Tibial nerve (tissue), 4 donors: ENCODE measurements around the gene ESCO1. TPM values are rescaled to one million over a fixed set of nuclear protein-coding genes. Genes with fewer than 3 reads are reported as not detected.

Experiments
- DNase-seq, 2 donors: peaks; one replicate each; pipeline ENCODE4 v3.0.0-alpha.2; 2019; ENCODE audit warnings: low spot score in 2 of 2
- H3K27ac ChIP-seq, 4 donors: fragments of 200-600 bp; sonication (generic) in 3 of 4; one replicate each; pipeline ENCODE4 v1.5.1; 2017 to 2019; ENCODE audit warnings: mild to moderate bottlenecking in 1 of 4
- H3K27me3 ChIP-seq, 2 donors: fragments of 200-600 bp; sonication (generic) in 1 of 2; one replicate each; pipeline versions ENCODE4 v1.5.1 to v1.6.0; 2017 to 2019
- H3K36me3 ChIP-seq, 3 donors: fragments of 200-600 bp; sonication (generic); one replicate each; pipeline ENCODE4 v1.5.1; 2018 to 2019
- H3K4me1 ChIP-seq, 4 donors: fragments of 200-600 bp; sonication (generic) in 3 of 4; one replicate each; pipeline ENCODE4 v1.5.1; 2017 to 2019
- H3K4me3 ChIP-seq, 4 donors: fragments of 200-600 bp; sonication (generic) in 3 of 4; one replicate each; pipeline ENCODE4 v1.5.1; 2017 to 2019; ENCODE audit warnings: mild to moderate bottlenecking in 1 of 4, moderate library complexity in 1 of 4
- H3K9me3 ChIP-seq, 4 donors: fragments of 200-600 bp; sonication (generic) in 3 of 4; one replicate each; pipeline ENCODE4 v1.5.1; 2017 to 2019
- EP300 ChIP-seq, 2 donors: sonication (generic); formaldehyde crosslinking; IDR thresholded peaks; one replicate each; pipeline ENCODE4 v1.6.1; 2017; ENCODE audit warnings: antibody characterized with exemption in 2 of 2, mild to moderate bottlenecking in 1 of 2
- POLR2A ChIP-seq, 2 donors: fragments of 450-650 bp; IDR thresholded peaks; one replicate each; pipeline ENCODE4 v1.6.1; 2017; ENCODE audit warnings: antibody characterized with exemption in 2 of 2, mild to moderate bottlenecking in 2 of 2, moderate library complexity in 2 of 2
- WGBS, 2 donors: methylation state at CpG; one replicate each; pipeline ENCODE4 v1.1.5; 2018; 5-methylcytosine and 5-hydroxymethylcytosine counted together
- total RNA-seq, 4 donors: library from RNA; depleted of rRNA; stranded (reverse); fragments of >200 nt; gene quantifications; one replicate each; pipeline ENCODE4 v1.1.0, GENCODE V29; 2016
- TF ChIP-seq, protein P1 (sequence below), 5 experiments: fragments of 200-600 bp in 3 of 5; fragments of 450-650 bp in 2 of 5; sonication (generic) in 3 of 5; IDR thresholded peaks; one replicate each; pipeline ENCODE4 v1.5.1; 2016 to 2019; ENCODE audit warnings: antibody characterized with exemption in 5 of 5, mild to moderate bottlenecking in 3 of 5, moderate library complexity in 2 of 5

ESCO1 gene
- total RNA-seq, 4 donors from 2014 or later, result 15.0 to 19.2 (median 18.6) TPM

DNA sequence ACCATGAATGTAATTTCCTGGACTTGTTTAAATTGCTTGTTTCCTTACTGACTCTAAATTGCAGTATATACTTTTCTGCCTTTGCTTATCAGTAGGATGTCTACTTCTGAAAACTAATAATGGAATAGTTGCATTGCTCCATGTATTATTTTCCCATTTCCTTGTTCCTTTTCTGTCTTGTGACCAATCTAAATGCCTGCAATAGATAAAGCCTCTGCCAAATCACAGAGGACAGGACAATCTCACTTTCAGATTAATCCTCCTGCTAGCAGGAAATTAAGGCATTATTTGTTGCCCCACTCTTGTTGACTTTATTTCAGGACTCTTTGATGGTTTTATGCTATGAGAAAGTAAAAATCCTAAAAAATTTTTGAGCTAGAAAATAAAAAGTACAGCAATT, 4.7 kb upstream of the ESCO1 start:
- no peak for DNase-seq
- H3K36me3 ChIP-seq, result no peaks in the 10 kb centered on the region
- TF ChIP-seq, protein P1, sequence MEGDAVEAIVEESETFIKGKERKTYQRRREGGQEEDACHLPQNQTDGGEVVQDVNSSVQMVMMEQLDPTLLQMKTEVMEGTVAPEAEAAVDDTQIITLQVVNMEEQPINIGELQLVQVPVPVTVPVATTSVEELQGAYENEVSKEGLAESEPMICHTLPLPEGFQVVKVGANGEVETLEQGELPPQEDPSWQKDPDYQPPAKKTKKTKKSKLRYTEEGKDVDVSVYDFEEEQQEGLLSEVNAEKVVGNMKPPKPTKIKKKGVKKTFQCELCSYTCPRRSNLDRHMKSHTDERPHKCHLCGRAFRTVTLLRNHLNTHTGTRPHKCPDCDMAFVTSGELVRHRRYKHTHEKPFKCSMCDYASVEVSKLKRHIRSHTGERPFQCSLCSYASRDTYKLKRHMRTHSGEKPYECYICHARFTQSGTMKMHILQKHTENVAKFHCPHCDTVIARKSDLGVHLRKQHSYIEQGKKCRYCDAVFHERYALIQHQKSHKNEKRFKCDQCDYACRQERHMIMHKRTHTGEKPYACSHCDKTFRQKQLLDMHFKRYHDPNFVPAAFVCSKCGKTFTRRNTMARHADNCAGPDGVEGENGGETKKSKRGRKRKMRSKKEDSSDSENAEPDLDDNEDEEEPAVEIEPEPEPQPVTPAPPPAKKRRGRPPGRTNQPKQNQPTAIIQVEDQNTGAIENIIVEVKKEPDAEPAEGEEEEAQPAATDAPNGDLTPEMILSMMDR (IDR thresholded peaks at IDR 0.05), result no peak
- no peak for TF ChIP-seq POLR2A (IDR thresholded peaks at IDR 0.05)
- TF ChIP-seq EP300 (IDR thresholded peaks at IDR 0.05), result no peak
- H3K9me3 ChIP-seq, result no peaks in the 10 kb centered on the region
- no peaks in the 10 kb centered on the region for H3K27me3 ChIP-seq
- H3K27ac ChIP-seq, result no peak overlapping the region
- peaks cover 0 to 7% (median 2%) of the 10 kb centered on the region in 4 donors for H3K4me1 ChIP-seq
- no peak overlapping the region for H3K4me3 ChIP-seq

DNA sequence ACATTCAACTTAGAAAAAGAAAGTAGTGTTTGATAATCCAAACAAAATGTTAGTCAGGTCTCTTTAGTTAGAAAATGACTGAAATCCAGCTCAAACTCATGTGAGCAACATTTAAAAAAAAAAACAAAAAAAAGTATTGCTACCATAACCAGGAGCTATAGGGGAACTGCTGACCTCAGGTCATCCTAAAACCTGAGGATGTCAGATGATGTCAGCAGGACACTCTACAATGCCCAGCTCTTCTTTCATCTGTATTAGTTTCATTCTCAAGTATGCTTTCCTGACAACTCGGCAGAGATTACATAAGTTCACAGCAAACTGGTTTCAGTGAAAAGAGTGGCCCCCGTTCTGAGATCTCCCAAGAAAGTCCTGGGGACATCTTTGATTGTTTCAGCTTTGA, 4.2 kb upstream of the ESCO1 start:
- Histone ChIP-seq H3K27ac (no peak overlapping the region), H3K36me3 (no peaks in the 10 kb centered on the region), H3K9me3 (no peaks in the 10 kb centered on the region), H3K27me3 (no peaks in the 10 kb centered on the region), H3K4me1 (peaks cover 0 to 7% (median 2%) of the 10 kb centered on the region in 4 donors), H3K4me3 (no peak overlapping the region)
- no peak for TF ChIP-seq POLR2A (IDR thresholded peaks at IDR 0.05)
- no peak for TF ChIP-seq EP300 (IDR thresholded peaks at IDR 0.05)
- TF ChIP-seq, protein P1 (IDR thresholded peaks at IDR 0.05), result no peak
- DNase-seq, result no peak
- WGBS, 2 donors, result 46 to 55% methylated on average over 2 of the region's 2 CpGs

DNA sequence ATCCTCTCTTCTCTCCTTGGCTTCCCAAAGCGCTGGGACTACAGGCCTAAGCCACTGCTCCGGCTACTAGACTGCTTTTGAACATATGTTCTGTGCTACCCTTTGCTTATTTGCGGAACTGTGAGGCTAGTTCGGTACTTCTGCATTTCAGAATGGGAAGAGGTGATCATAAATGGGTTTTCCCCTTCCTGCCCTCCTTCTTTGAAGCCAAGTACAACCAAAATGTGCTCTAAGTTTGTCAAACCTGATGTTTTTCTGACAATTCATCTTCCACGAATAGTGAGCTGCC, 1.7 kb upstream of the ESCO1 start:
- DNase-seq, result no peak
- Histone ChIP-seq H3K4me3 (no peak overlapping the region), H3K27ac (peak overlapping the region in 1 of 4 donors; percentile 20), H3K36me3 (no peaks in the 10 kb centered on the region), H3K9me3 (no peaks in the 10 kb centered on the region), H3K27me3 (no peaks in the 10 kb centered on the region), H3K4me1 (peaks cover 0 to 26% (median 9%) of the 10 kb centered on the region in 4 donors)
- TF ChIP-seq EP300 (IDR thresholded peaks at IDR 0.05) (no peak), POLR2A (IDR thresholded peaks at IDR 0.05) (no peak)
- TF ChIP-seq, protein P1 (IDR thresholded peaks at IDR 0.05), result no peak
- 90% methylated on average over 5 of the region's 5 CpGs for WGBS, 2 donors

DNA sequence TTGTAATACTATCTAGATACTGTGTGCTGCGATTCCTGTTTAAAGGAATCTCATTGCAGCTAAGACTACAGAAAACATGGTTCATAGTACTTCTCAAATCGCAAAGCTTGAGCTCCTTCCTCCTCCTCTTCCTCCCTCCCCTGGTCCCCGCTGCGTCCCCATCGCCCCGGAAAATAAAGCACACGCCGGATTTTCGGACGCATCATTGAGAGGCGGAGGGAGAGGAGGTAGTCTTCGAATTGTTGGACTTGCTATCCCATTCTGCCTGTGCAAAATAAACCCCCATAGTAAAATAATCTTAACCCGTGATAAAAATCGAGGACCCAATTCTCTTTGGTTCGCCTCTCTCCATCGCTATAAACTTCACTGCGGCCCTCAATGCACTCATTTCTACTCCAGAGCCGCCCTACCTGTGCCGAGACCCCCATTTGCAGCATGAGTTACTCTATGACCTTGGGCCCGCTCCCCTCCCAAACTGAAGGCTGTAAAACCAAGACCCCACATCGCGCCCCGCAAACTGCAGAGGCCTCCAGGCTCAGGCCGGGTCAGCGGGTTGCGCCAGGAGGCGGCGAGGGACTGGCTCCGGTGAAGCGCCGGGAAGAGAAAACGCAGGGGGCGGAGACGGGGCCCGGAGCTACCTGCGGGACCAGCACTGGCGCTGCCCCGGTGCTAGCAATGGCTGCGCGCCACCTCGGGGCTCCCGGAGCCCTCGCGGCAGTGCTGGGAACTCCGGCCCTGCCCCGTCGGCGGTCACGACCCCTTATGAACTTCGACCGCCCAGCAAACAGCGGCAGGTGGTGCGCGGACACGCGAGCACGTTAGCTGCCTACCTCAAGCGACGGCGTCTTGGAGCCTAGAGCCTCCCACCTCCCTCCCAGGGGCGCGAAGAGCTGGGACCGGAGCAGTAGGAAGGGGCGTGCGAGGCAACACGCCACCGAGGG, 649 bp downstream of the ESCO1 start:
- TF ChIP-seq POLR2A (IDR thresholded peaks at IDR 0.05) (no peak), EP300 (IDR thresholded peaks at IDR 0.05) (no peak)
- TF ChIP-seq, protein P1 (IDR thresholded peaks at IDR 0.05), result no peak
- H3K4me3 ChIP-seq, result peak overlapping the region; percentile 63 to 99 (median 84)
- H3K36me3 ChIP-seq, result no peaks in the 10 kb centered on the region
- no peaks in the 10 kb centered on the region for H3K27me3 ChIP-seq
- no peak for DNase-seq
- H3K9me3 ChIP-seq, result no peaks in the 10 kb centered on the region
- 1% methylated on average over 37 to 57 of the region's 67 CpGs for WGBS, 2 donors
- peak overlapping the region; percentile 78 to 99 (median 98) for H3K27ac ChIP-seq
- peaks cover 0 to 26% (median 9%) of the 10 kb centered on the region in 4 donors for H3K4me1 ChIP-seq
